ENCODE data around the gene GMFB. TPM values are rescaled to one million over a fixed set of nuclear protein-coding genes. Genes with fewer than 3 reads are reported as not detected.
"Not testable (repeated sequence)": the region's sequence is repeated elsewhere in the genome, so short reads cannot be mapped to it uniquely, and the experiment has no call there.

Gene GMFB
- total RNA-seq, 1 experiment from 2014 or later = 53.8 TPM

DNA sequence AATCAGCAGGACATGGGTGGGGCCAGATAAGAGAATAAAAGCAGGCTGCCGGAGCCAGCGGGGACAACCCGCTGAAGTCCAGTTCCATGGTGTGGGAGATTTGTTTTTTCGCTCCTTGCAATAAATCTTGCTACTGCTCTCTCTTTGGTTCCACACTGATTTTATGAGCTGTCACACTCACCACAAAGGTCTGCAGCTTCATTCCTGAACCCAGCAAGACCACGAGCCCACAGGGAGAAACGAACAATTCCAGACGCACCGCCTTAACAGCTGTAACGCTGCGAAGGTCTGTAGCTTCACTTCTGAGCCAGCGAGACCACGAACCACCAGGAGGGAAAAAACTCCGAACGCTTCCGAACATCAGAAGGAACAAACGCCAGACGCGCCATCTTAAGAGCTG is 44.8 kb downstream of the GMFB start:
- no peak overlapping the region for H3K4me3 ChIP-seq (replicated peaks in 1 of 2; ENCODE audit: low read depth in 1 of 2, low read length in 2 of 2)
- TF ChIP-seq, protein P1, sequence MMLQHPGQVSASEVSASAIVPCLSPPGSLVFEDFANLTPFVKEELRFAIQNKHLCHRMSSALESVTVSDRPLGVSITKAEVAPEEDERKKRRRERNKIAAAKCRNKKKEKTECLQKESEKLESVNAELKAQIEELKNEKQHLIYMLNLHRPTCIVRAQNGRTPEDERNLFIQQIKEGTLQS (IDR thresholded peaks at IDR 0.05) = no peak
- TF ChIP-seq SP1 (IDR thresholded peaks at IDR 0.05; ENCODE audit: low read depth) = no peak
- TF ChIP-seq, protein P2, sequence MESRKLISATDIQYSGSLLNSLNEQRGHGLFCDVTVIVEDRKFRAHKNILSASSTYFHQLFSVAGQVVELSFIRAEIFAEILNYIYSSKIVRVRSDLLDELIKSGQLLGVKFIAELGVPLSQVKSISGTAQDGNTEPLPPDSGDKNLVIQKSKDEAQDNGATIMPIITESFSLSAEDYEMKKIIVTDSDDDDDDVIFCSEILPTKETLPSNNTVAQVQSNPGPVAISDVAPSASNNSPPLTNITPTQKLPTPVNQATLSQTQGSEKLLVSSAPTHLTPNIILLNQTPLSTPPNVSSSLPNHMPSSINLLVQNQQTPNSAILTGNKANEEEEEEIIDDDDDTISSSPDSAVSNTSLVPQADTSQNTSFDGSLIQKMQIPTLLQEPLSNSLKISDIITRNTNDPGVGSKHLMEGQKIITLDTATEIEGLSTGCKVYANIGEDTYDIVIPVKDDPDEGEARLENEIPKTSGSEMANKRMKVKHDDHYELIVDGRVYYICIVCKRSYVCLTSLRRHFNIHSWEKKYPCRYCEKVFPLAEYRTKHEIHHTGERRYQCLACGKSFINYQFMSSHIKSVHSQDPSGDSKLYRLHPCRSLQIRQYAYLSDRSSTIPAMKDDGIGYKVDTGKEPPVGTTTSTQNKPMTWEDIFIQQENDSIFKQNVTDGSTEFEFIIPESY (IDR thresholded peaks at IDR 0.05; ENCODE audit: extremely low read depth, insufficient replicate concordance, low read length) = no peak
- no peak overlapping the region for H3K27ac ChIP-seq (ENCODE audit: low read depth, low read length)
- DNase-seq (ENCODE audit: low read depth, low spot score) = no peak
- H3K36me3 ChIP-seq (ENCODE audit: control insufficient read depth in 1 of 2, insufficient read depth in 2 of 2, low read length in 2 of 2) = no peaks in the 10 kb centered on the region
- BruUV-seq (replicated peaks) = no TSS peak
- ChIA-PET POLR2A (no interaction called here), CTCF (interaction anchor here (1.4 kb wide), 1 partner anchor 120 kb away, joined by 3 read pairs; no protein-coding TSS in a partner anchor), RAD21 (ENCODE audit: low non-redundant PET in 1 of 2, low total read pairs in 2 of 2, uncharacterized antibody in 2 of 2, unreplicated experiment in 2 of 2) (no interaction called here)
- H3K9me3 ChIP-seq (ENCODE audit: control insufficient read depth in 1 of 2, insufficient read depth in 1 of 2, low read depth in 1 of 2, low read length in 2 of 2) = no peaks in the 10 kb centered on the region
- no peak overlapping the region for H3K4me2 ChIP-seq (ENCODE audit: low read length)
- no peak overlapping the region for H3K9ac ChIP-seq (ENCODE audit: low read length)
- ATAC-seq = no peak
- H3K79me2 ChIP-seq (ENCODE audit: insufficient read depth, low read length) = peaks cover 19% of the 10 kb centered on the region
- H3K9me2 ChIP-seq (ENCODE audit: insufficient read depth) = no peaks in the 10 kb centered on the region
- no peaks in the 10 kb centered on the region for H4K20me1 ChIP-seq (ENCODE audit: insufficient read depth)
- intact Hi-C loops (cut with micrococcal nuclease) = no loop called here
- no peak overlapping the region for H2AFZ ChIP-seq (ENCODE audit: low read depth, low read length, poor library complexity, severe bottlenecking)
- no peaks in the 10 kb centered on the region for H3K27me3 ChIP-seq (ENCODE audit: insufficient read depth, low read length)
- peaks cover 8 to 29% of the 10 kb centered on the region in 2 experiments; a peak in 3 of 4 replicates for H3K4me1 ChIP-seq (ENCODE audit: control insufficient read depth in 1 of 2, insufficient read depth in 2 of 2, low read length in 2 of 2)

DNA sequence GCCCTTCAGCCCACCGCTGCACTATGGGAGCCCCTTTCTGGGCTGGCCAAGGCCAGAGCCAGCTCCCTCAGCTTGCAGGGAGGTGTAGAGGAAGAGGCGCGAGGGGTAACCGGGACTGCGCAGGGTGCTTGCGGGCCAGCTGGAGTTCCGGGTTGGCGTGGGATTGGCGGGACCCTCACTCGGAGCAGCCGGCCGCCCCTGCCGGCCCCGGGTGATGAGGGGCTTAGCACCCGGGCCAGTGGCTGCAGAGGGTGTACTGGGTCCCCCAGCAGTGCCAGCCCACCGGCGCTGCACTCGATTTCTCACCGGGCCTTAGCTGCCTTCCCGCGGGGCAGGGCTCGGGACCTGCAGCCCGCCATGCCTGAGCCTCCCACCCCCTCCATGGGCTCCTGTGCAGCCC is 45.8 kb downstream of the GMFB start:
- H4K20me1 ChIP-seq (ENCODE audit: insufficient read depth); H3K4me3 ChIP-seq (replicated peaks in 1 of 2; ENCODE audit: low read depth in 1 of 2, low read length in 2 of 2); BruUV-seq (replicated peaks); H3K27me3 ChIP-seq (ENCODE audit: insufficient read depth, low read length); POLR2A ChIA-PET; H3K36me3 ChIP-seq (ENCODE audit: control insufficient read depth in 1 of 2, insufficient read depth in 2 of 2, low read length in 2 of 2); RAD21 ChIA-PET (ENCODE audit: low non-redundant PET in 1 of 2, low total read pairs in 2 of 2, uncharacterized antibody in 2 of 2, unreplicated experiment in 2 of 2); intact Hi-C loops (cut with micrococcal nuclease); H3K9me2 ChIP-seq (ENCODE audit: insufficient read depth); H2AFZ ChIP-seq (ENCODE audit: low read depth, low read length, poor library complexity, severe bottlenecking); H3K27ac ChIP-seq (ENCODE audit: low read depth, low read length); DNase-seq (ENCODE audit: low read depth, low spot score); H3K9ac ChIP-seq (ENCODE audit: low read length); H3K9me3 ChIP-seq (ENCODE audit: control insufficient read depth in 1 of 2, insufficient read depth in 1 of 2, low read depth in 1 of 2, low read length in 2 of 2); ATAC-seq; H3K4me2 ChIP-seq (ENCODE audit: low read length): not testable (repeated sequence)
- Histone ChIP-seq H3K4me1 (ENCODE audit: control insufficient read depth in 1 of 2, insufficient read depth in 2 of 2, low read length in 2 of 2) (peaks cover 13 to 33% of the 10 kb centered on the region in 2 experiments; a peak in 3 of 4 replicates), H3K79me2 (ENCODE audit: insufficient read depth, low read length) (peaks cover 29% of the 10 kb centered on the region)
- CTCF ChIA-PET = interaction anchor here (0.7 to 1.4 kb wide), 2 partner anchors 8 to 121 kb away, joined by 3 read pairs; no protein-coding TSS in a partner anchor
